Esophagus squamous epithelium (tissue), 5 donors: ENCODE results near the gene DUS2. TPM values are rescaled to one million over a fixed set of nuclear protein-coding genes. Genes with fewer than 3 reads are reported as not detected.

Experiments used
- DNase-seq: peaks from one replicate; lab custom pipeline; 2025; lab: John Stamatoyannopoulos, UW
- H3K27ac ChIP-seq, 4 donors: fragments of 200-600 bp; sonication (generic); one replicate each; pipeline ENCODE4 v1.5.1; 2016 to 2019; ENCODE audit warnings: mild to moderate bottlenecking in 1 of 4
- H3K27me3 ChIP-seq, 4 donors: fragments of 200-600 bp; sonication (generic); 1 replicate in 3 of 4; 2 replicates in 1 of 4; pipeline versions ENCODE4 v1.5.1 to v1.6.0; 2017 to 2021; ENCODE audit warnings: antibody characterized with exemption in 1 of 4
- H3K36me3 ChIP-seq, 3 donors: fragments of 200-600 bp; sonication (generic); one replicate each; pipeline ENCODE4 v1.5.1; 2016 to 2019
- H3K4me1 ChIP-seq, 3 donors: fragments of 200-600 bp; sonication (generic); one replicate each; pipeline ENCODE4 v1.5.1; 2017 to 2019
- H3K4me3 ChIP-seq, 4 donors: fragments of 200-600 bp; sonication (generic); 1 replicate in 3 of 4; 2 replicates in 1 of 4; pipeline ENCODE4 v1.5.1; 2016 to 2019; ENCODE audit warnings: mild to moderate bottlenecking in 2 of 4, moderate library complexity in 1 of 4
- H3K9me3 ChIP-seq, 3 donors: fragments of 200-600 bp; sonication (generic); one replicate each; pipeline ENCODE4 v1.5.1; 2016 to 2019
- CTCF ChIP-seq, 6 experiments: fragments of 450-650 bp in 4 of 6; fragments of 200-600 bp in 2 of 6; sonication (generic) in 2 of 6; IDR thresholded peaks; one replicate each; pipeline ENCODE4 v1.5.1; 2016 to 2019; ENCODE audit warnings: antibody characterized with exemption in 6 of 6, mild to moderate bottlenecking in 4 of 6, moderate library complexity in 4 of 6
- POLR2A ChIP-seq, 4 donors: fragments of 450-650 bp; IDR thresholded peaks; one replicate each; pipeline ENCODE4 v1.6.1; 2017; ENCODE audit warnings: antibody characterized with exemption in 4 of 4, mild to moderate bottlenecking in 4 of 4, moderate library complexity in 3 of 4
- WGBS, 2 donors: methylation state at CpG; one replicate each; pipeline ENCODE4 v1.1.5; 2018; 5-methylcytosine and 5-hydroxymethylcytosine counted together
- intact Hi-C: fragments of 100-400 bp; cut with DNase I; formaldehyde crosslinking; loops from one replicate; pipeline ENCODE4 v1.15.0; 2022
- total RNA-seq, 4 donors: library from RNA; depleted of rRNA; stranded (reverse); fragments of >200 nt; gene quantifications; one replicate each; pipeline ENCODE4 v1.1.0, GENCODE V29; 2016
- donor health status: DM: yes; HTN: yes; CAD: no.

DUS2 gene
- total RNA-seq, 4 donors from 2014 or later = 9.9 to 26.1 (median 14.7) TPM

GRCh38 chr16:67977469-67978227 is 45.4 kb upstream of the DUS2 start:
- no peaks in the 10 kb centered on the region for H3K4me1 ChIP-seq
- H3K36me3 ChIP-seq = no peaks in the 10 kb centered on the region
- intact Hi-C loops = no loop called here
- no peak overlapping the region for H3K4me3 ChIP-seq
- H3K27ac ChIP-seq = no peak overlapping the region
- peaks cover 0 to 23% (median 0%) of the 10 kb centered on the region in 4 donors for H3K27me3 ChIP-seq
- 79 to 80% methylated on average over 5 to 6 of the region's 9 CpGs for WGBS, 2 donors
- no peak for DNase-seq
- TF ChIP-seq POLR2A (IDR thresholded peaks at IDR 0.05) = no peak
- no peaks in the 10 kb centered on the region for H3K9me3 ChIP-seq

GRCh38 chr16:67979955-67980678 is 43.0 kb upstream of the DUS2 start, which contains the start of gene DPEP3:
DPEP3 (minus strand) TSS chr16:67980499; CDS start chr16:67980380, 119 bp downstream.
- Histone ChIP-seq H3K4me1 (peaks cover 0 to 20% (median 11%) of the 10 kb centered on the region in 3 donors), H3K9me3 (no peaks in the 10 kb centered on the region), H3K36me3 (no peaks in the 10 kb centered on the region), H3K27me3 (peaks cover 0 to 23% (median 0%) of the 10 kb centered on the region in 4 donors), H3K27ac (no peak within 1 kb of the TSS), H3K4me3 (no peak within 1 kb of the TSS)
- 56 to 68% methylated on average over 8 to 23 of the region's 62 CpGs for WGBS, 2 donors
- no peak for TF ChIP-seq POLR2A (IDR thresholded peaks at IDR 0.05)
- no peak for TF ChIP-seq CTCF (IDR thresholded peaks at IDR 0.05)
- no peak for DNase-seq
- intact Hi-C loops = no loop called here

- DNase-seq = no peak
Measured at GRCh38 chr16:67982011-67982696, 40.9 kb upstream of the DUS2 start.

GRCh38 chr16:67986949-67987348 is 36.1 kb upstream of the DUS2 start:
- intact Hi-C loops = no loop called here

More at GRCh38 chr16:67982011-67982696, 40.9 kb upstream of the DUS2 start:
- peaks cover 0 to 23% (median 0%) of the 10 kb centered on the region in 4 donors for H3K27me3 ChIP-seq
- WGBS, 2 donors = 98% methylated on average over 12 to 13 of the region's 49 CpGs
- H3K36me3 ChIP-seq = no peaks in the 10 kb centered on the region
- H3K4me3 ChIP-seq = no peak overlapping the region
- intact Hi-C loops = no loop called here
- no peak overlapping the region for H3K27ac ChIP-seq
- no peaks in the 10 kb centered on the region for H3K9me3 ChIP-seq
- TF ChIP-seq CTCF (IDR thresholded peaks at IDR 0.05) (no peak), POLR2A (IDR thresholded peaks at IDR 0.05) (no peak)
- H3K4me1 ChIP-seq = peaks cover 0 to 26% (median 11%) of the 10 kb centered on the region in 3 donors

More at GRCh38 chr16:67986949-67987348, 36.1 kb upstream of the DUS2 start:
- TF ChIP-seq POLR2A (IDR thresholded peaks at IDR 0.05) (no peak), CTCF (IDR thresholded peaks at IDR 0.05) (no peak)
- Histone ChIP-seq H3K36me3 (no peaks in the 10 kb centered on the region), H3K9me3 (no peaks in the 10 kb centered on the region), H3K4me1 (peaks cover 0 to 26% (median 11%) of the 10 kb centered on the region in 3 donors), H3K27ac (peak overlapping the region in 1 of 4 donors; percentile 7), H3K4me3 (no peak overlapping the region), H3K27me3 (no peaks in the 10 kb centered on the region)
- WGBS, 2 donors = 88 to 96% methylated on average over 5 of the region's 5 CpGs
- no peak for DNase-seq
